BLaER1 treated with 17β-estradiol and CSF1 and Interleukin-3, amounts not matched to agents 10 nM and 100 nM (cell line): Measurements from ENCODE around the gene MYO1E.
"Not testable (repeated sequence)": the region's sequence is repeated elsewhere in the genome, so short reads cannot be mapped to it uniquely, and the experiment has no call there.

ENCODE experiments used
- H3K27ac ChIP-seq, 11 experiments: shearing (Covaris generic); formaldehyde crosslinking; 2 replicates each; pipeline ENCODE4 v1.8.1; 2022
- H3K27me3 ChIP-seq, 11 experiments: shearing (Covaris generic); formaldehyde crosslinking; 2 replicates each; pipeline ENCODE4 v1.8.1; 2022
- H3K36me3 ChIP-seq, 11 experiments: shearing (Covaris generic); formaldehyde crosslinking; 2 replicates each; pipeline ENCODE4 v1.8.1; 2022
- H3K4me1 ChIP-seq, 10 experiments: shearing (Covaris generic); formaldehyde crosslinking; 2 replicates each; pipeline ENCODE4 v1.8.1; 2022
- H3K4me2 ChIP-seq, 11 experiments: shearing (Covaris generic); formaldehyde crosslinking; 2 replicates each; pipeline ENCODE4 v1.8.1; 2022
- H3K4me3 ChIP-seq, 10 experiments: shearing (Covaris generic); formaldehyde crosslinking; 2 replicates each; pipeline ENCODE4 v1.8.1; 2022
- H3K9ac ChIP-seq, 11 experiments: shearing (Covaris generic); formaldehyde crosslinking; 2 replicates each; pipeline ENCODE4 v1.8.1; 2022
- H3K9me3 ChIP-seq, 11 experiments: shearing (Covaris generic); formaldehyde crosslinking; replicated peaks in 1 of 11; 2 replicates each; pipeline ENCODE4 v1.8.1; 2022
- H4K20me1 ChIP-seq, 11 experiments: shearing (Covaris generic); formaldehyde crosslinking; 2 replicates each; pipeline ENCODE4 v1.8.1; 2022
- Cebpa-rat ChIP-seq, 11 experiments: shearing (Covaris generic); IDR thresholded peaks; 2 replicates each; pipeline ENCODE4 v1.8.1; 2022

MYO1E gene

GRCh38 chr15:59338414-59338813 is 34.3 kb downstream of the MYO1E start:
- Histone ChIP-seq H3K27me3 (no peaks in the 10 kb centered on the region), H3K36me3 (0 out of 22 replicates have a peak, but pooled peaks cover 0 to 4% (median 0%) of the 10 kb centered on the region in 11 experiments), H4K20me1 (peaks cover 0 to 18% (median 0%) of the 10 kb centered on the region in 11 experiments; a peak in 1 of 22 replicates), H3K4me1 (peaks cover 0 to 9% (median 0%) of the 10 kb centered on the region in 10 experiments; a peak in 4 of 20 replicates), H3K27ac (no peak overlapping the region), H3K4me3 (no peak overlapping the region), H3K9me3 (peaks cover 0 to 16% (median 0%) of the 10 kb centered on the region in 11 experiments; a peak in 2 of 22 replicates), H3K4me2 (no peak overlapping the region), H3K9ac (no peak overlapping the region)
- TF ChIP-seq Cebpa-rat (IDR thresholded peaks at IDR 0.05): no peak

DNA sequence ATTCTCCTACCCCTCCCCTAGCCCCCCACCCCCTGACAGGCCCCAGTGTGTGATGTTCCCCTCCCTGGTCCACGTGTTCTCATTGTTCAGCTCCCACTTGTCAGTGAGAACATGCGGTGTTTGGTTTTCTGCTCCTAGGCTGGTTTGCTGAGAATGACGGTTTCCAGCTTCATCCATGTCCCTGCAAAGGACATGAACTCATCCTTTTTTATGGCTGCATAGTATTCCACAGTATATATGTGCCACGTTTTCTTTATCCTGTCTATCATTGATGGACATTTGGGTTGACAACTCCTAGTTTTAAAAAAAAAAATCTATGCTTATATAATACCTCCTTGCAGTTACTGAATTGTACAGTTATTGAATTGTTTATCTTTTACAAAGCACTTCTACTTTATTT is 35.9 kb downstream of the MYO1E start:
- H3K9ac ChIP-seq, H3K27me3 ChIP-seq, H3K9me3 ChIP-seq, H3K4me2 ChIP-seq, H3K36me3 ChIP-seq, H3K27ac ChIP-seq, H3K4me3 ChIP-seq: not testable (repeated sequence)
- Histone ChIP-seq H3K4me1 (peaks cover 0 to 25% (median 0%) of the 10 kb centered on the region in 10 experiments; a peak in 4 of 20 replicates), H4K20me1 (peaks cover 0 to 35% (median 0%) of the 10 kb centered on the region in 11 experiments; a peak in 2 of 22 replicates)

DNA sequence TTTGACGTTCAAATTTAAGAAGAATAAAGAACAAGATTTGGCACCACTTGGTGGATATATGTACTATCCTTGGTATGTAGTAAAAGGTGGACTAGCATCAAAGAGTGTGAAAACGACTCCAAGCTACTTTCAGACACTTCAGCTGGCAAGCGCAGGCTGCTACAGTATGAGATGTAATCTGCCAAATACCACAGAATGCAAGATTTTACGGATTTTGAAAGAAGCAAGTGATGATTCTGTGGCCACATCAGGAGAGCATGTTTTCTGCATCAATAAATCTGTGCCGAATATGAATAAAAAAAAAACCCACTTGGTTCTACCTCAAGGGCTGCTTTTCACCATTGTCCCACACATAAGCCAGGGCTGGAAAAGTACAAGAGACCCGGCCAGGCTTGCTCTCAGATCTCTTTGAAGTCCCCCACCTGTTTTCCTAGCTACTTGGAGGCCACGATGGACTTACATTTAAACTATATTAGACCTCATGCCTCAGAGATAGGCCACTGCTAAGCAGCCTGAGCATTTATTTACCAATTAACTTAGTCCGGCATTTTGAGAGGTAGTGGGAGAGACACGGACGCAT is 37.4 kb downstream of the MYO1E start:
- Histone ChIP-seq H4K20me1 (peaks cover 0 to 47% (median 0%) of the 10 kb centered on the region in 11 experiments; a peak in 2 of 22 replicates), H3K4me2 (no peak overlapping the region), H3K27me3 (no peaks in the 10 kb centered on the region), H3K9ac (no peak overlapping the region), H3K4me1 (peaks cover 0 to 32% (median 0%) of the 10 kb centered on the region in 10 experiments; a peak in 4 of 20 replicates), H3K9me3 (no peaks in the 10 kb centered on the region), H3K27ac (no peak overlapping the region), H3K36me3 (no peaks in the 10 kb centered on the region), H3K4me3 (no peak overlapping the region)
- no peak for TF ChIP-seq Cebpa-rat (IDR thresholded peaks at IDR 0.05)

- peak overlapping the region in 2 of 11 experiments; percentile 29 to 54; a peak in 3 of 22 replicates for H3K4me2 ChIP-seq
- H3K27ac ChIP-seq: no peak overlapping the region
- no peaks in the 10 kb centered on the region for H3K9me3 ChIP-seq
- H3K4me3 ChIP-seq: no peak overlapping the region
- H4K20me1 ChIP-seq: peaks cover 0 to 60% (median 0%) of the 10 kb centered on the region in 11 experiments; a peak in 2 of 22 replicates
- H3K4me1 ChIP-seq: peaks cover 0 to 45% (median 7%) of the 10 kb centered on the region in 10 experiments; a peak in 10 of 20 replicates
- H3K9ac ChIP-seq: no peak overlapping the region
- no peak for TF ChIP-seq Cebpa-rat (IDR thresholded peaks at IDR 0.05)
- no peaks in the 10 kb centered on the region for H3K27me3 ChIP-seq
- no peaks in the 10 kb centered on the region for H3K36me3 ChIP-seq
Measured at GRCh38 chr15:59334076-59334415, 38.6 kb downstream of the MYO1E start.

DNA sequence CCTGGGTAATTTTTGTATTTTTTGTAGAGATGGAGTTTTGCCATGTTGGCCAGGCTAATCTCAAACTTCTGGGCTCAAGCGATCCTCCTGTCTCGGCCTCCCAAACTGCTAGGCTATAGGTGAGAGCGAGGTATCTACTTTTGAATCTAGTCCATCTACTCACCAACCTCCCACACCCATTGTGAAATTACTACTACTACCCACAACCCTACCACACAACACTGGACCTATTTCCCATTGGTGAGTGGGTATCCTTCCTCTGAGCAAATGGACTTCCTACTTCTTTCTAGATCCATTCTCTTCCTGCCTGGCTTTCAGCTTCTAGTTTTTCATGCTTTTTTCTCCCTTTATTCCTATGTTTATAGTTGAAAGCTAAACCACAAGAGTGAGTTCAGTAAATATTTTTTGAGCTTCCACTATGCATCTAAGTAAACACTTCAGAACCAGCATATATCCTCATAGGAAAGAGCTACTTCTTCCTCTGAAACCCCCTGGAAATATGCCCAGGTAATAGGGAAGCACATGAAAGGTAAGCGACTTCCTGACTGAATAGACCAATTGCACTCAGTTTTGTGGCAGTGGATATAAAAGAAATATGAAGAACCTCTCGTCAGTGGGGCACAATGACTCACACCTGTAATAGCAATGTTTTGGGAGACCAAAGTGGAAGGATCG is 39.1 kb downstream of the MYO1E start:
- H3K4me3 ChIP-seq: no peak overlapping the region
- H3K4me2 ChIP-seq: peak overlapping the region in 3 of 11 experiments; percentile 11 to 54 (median 29); a peak in 5 of 22 replicates
- no peaks in the 10 kb centered on the region for H3K9me3 ChIP-seq
- no peak for TF ChIP-seq Cebpa-rat (IDR thresholded peaks at IDR 0.05)
- H3K27me3 ChIP-seq: no peaks in the 10 kb centered on the region
- H3K36me3 ChIP-seq: no peaks in the 10 kb centered on the region
- H3K27ac ChIP-seq: no peak overlapping the region
- H4K20me1 ChIP-seq: peaks cover 0 to 65% (median 0%) of the 10 kb centered on the region in 11 experiments; a peak in 2 of 22 replicates
- no peak overlapping the region for H3K9ac ChIP-seq
- H3K4me1 ChIP-seq: peaks cover 0 to 50% (median 8%) of the 10 kb centered on the region in 10 experiments; a peak in 10 of 20 replicates

DNA sequence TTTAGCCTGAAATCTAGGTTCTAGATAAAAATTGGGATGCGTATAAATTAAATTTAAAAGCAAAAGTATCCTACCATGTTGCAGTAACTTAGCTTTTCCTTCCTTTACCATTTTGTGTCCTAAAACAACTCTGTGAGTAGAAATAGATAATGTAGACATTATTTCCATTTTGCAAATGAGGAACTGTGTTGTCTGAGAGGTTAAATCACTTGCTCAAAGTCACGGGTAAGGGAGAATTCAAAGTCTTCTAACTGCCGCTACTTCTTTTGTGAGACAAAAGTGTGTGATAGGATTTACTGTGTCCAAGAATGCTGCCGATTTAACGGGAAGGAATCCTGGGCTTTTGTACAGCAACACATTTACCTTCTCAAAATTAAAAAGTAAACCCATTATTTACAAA is 40.7 kb downstream of the MYO1E start:
- H3K9me3 ChIP-seq: no peaks in the 10 kb centered on the region
- TF ChIP-seq Cebpa-rat (IDR thresholded peaks at IDR 0.05): no peak
- H4K20me1 ChIP-seq: peaks cover 0 to 77% (median 0%) of the 10 kb centered on the region in 11 experiments; a peak in 2 of 22 replicates
- 0 out of 22 replicates have a peak overlapping the region, but pooled peaks of 1 of the 11 experiments have one; percentile 7 for H3K4me2 ChIP-seq
- H3K4me3 ChIP-seq: no peak overlapping the region
- no peak overlapping the region for H3K27ac ChIP-seq
- no peaks in the 10 kb centered on the region for H3K27me3 ChIP-seq
- H3K9ac ChIP-seq: no peak overlapping the region
- H3K36me3 ChIP-seq: no peaks in the 10 kb centered on the region
- H3K4me1 ChIP-seq: peaks cover 0 to 65% (median 12%) of the 10 kb centered on the region in 10 experiments; a peak in 11 of 20 replicates

DNA sequence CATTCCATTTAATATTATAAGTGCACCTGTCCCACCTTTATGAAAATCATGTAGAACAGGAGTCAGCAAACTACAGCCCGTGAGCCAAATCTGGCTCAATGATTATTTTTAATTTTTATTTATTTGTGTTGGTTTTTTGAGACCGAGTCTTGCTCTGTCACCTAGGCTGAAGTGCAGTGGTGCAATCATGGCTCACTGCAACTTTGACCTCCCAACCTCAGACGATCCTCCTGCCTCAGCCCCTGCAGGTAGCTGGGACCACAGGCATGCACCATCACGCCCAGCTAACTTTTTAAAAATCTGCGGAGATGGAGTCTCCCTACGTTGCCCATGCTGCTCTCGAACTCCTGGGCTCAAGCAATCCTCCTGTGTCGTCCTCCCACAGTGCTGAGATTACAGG is 42.0 kb downstream of the MYO1E start:
- Histone ChIP-seq H3K4me3 (no peak overlapping the region), H3K9me3 (no peaks in the 10 kb centered on the region), H3K36me3 (no peaks in the 10 kb centered on the region), H4K20me1 (peaks cover 0 to 85% (median 0%) of the 10 kb centered on the region in 11 experiments; a peak in 2 of 22 replicates), H3K4me1 (peaks cover 0 to 75% (median 12%) of the 10 kb centered on the region in 10 experiments; a peak in 11 of 20 replicates), H3K4me2 (peak overlapping the region in 2 of 11 experiments; percentile 70 to 79; a peak in 1 of 22 replicates), H3K27ac (no peak overlapping the region), H3K9ac (no peak overlapping the region), H3K27me3 (no peaks in the 10 kb centered on the region)
- TF ChIP-seq Cebpa-rat (IDR thresholded peaks at IDR 0.05): no peak

- H3K9me3 ChIP-seq: no peaks in the 10 kb centered on the region
- H3K4me1 ChIP-seq: peaks cover 0 to 78% (median 12%) of the 10 kb centered on the region in 10 experiments; a peak in 11 of 20 replicates
- H3K27me3 ChIP-seq: no peaks in the 10 kb centered on the region
- peaks cover 0 to 85% (median 0%) of the 10 kb centered on the region in 11 experiments; a peak in 2 of 22 replicates for H4K20me1 ChIP-seq
- H3K4me3 ChIP-seq: no peak overlapping the region
- peak overlapping the region in 7 of 11 experiments; percentile 6 to 79 (median 48); a peak in 12 of 22 replicates for H3K4me2 ChIP-seq
- no peak overlapping the region for H3K9ac ChIP-seq
- TF ChIP-seq Cebpa-rat (IDR thresholded peaks at IDR 0.05): no peak
- no peak overlapping the region for H3K27ac ChIP-seq
- no peaks in the 10 kb centered on the region for H3K36me3 ChIP-seq
Measured at GRCh38 chr15:59329570-59330350, 42.9 kb downstream of the MYO1E start.
